Midbrain (tissue), 1 donor: ENCODE measurements around the gene SERPINA4.
"Not testable (repeated sequence)": the region's sequence is repeated elsewhere in the genome, so short reads cannot be mapped to it uniquely, and the experiment has no call there.

Source experiments
- DNase-seq: peaks from one replicate; lab custom pipeline; 2025; lab: John Stamatoyannopoulos, UW

The SERPINA4 gene

GRCh38 chr14:94569381-94570001, 8.2 kb downstream of the SERPINA4 start:
- DNase-seq: no peak

GRCh38 chr14:94570002-94570400, 8.8 kb downstream of the SERPINA4 start:
- DNase-seq: no peak

DNA sequence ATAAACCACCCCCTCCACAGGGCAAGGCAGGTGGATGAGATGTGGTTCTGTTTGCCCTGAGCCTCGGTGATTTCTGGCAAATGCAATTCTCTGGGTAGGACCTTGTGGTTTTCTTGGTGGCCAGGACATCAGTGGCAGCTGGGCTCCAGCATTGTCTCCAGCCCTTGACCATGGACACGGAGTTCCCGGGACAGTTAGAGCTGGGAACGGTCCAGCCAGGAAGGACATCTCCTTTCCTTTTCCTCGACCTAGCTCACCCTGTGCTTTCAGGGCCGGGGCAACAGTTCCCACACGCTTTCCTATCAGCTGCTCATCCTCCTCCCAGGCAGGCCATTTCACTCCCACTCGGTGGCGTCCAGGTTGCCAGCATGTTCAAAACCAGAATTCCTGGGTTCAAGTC, 9.2 kb downstream of the SERPINA4 start:
- no peak for DNase-seq

- no peak for DNase-seq
Observed at GRCh38 chr14:94571395-94571794, 10.2 kb downstream of the SERPINA4 start.

- peak; percentile 17 for DNase-seq
Observed at GRCh38 chr14:94571950-94572349, 10.7 kb downstream of the SERPINA4 start.

- no peak for DNase-seq
Observed at GRCh38 chr14:94572637-94573303, 11.5 kb downstream of the SERPINA4 start.

- DNase-seq: no peak
Observed at GRCh38 chr14:94573475-94574277, 12.4 kb downstream of the SERPINA4 start.

DNA sequence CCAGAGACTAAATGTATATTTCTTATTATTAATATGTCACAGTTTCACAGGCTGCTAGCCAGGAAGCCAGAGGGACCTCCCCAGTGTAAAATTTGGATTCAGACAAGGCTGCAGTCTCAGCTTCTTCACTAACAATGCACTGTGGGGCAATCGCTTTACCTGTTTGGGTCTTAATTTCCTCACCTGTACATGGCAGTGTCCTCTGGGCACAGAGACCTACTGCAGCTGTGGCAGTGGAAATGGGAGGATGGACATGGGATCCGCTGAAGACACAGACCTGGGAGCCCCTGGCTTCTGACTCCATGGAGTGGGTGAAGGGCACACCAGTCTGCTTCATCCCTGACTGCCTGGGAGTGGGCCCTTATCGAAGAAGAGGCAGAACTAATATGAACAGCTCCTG, 13.1 kb downstream of the SERPINA4 start:
- DNase-seq: no peak

GRCh38 chr14:94575730-94576585, 14.7 kb downstream of the SERPINA4 start:
- DNase-seq: no peak

GRCh38 chr14:94577472-94577871, 16.2 kb downstream of the SERPINA4 start:
- not testable (repeated sequence) for DNase-seq

DNA sequence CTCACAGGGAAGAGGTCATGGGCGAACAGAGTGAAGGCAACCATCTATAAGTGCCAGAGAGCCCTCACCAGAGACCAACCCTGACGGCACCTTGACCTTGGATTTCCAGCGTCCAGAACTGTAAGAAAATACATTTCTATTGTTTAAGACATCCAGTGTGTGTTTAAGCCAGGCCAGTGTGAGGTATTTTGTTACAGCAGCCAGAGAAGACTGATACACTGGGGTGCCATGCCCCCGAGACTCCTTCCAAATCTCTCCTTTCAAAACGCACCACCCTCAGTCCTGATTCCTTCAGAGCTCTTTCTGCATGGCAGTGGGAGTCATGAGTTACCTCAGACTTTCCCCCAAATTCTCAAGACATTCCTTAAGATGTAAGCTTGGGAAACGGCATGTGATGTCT, 17.5 kb downstream of the SERPINA4 start:
- DNase-seq: no peak

DNA sequence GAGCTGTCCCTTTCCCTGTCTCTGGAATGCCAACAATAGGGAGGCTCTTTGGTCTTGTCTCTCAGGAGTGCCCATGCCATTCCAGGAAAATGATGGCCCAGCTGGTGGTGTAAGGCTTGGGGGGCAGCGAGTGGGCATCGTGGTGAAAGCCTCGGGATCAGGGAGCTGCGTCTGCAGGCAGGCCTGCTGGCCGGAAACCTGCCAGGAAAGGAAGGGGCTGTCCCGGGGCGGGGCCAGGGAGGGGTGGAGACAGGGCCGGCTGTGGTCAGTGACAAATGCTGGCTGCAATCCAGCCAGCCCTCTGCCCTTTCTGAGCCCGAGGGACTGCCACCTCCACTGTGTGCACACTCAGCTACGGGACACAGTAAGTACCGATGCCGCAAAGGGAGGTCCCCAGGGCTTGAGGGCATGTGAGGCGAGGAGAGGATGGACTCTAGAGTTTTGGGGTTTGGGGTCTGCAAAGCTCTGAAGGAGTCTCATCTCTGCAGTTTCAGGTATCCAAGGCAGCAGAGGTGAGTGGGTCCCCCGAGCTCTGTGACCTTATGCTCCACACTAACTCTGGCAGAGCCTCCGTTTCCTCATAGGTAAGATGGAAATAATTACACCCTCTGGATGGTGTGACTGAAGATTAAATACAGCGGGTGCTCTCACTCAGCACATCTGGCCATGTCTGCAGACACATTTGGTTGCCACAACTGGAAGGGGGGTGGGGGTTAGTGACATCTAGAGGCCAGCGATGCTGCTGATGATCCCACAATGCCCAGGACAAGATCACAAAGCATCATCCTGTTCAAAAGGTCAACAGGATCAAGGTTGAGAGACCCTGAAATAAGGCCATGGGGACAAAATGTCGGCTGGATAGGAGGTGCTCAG, 20.1 kb downstream of the SERPINA4 start, which contains the start of gene SERPINA5:
Gene SERPINA5 (plus strand): TSS at position 300 of the 873 bp plus-strand sequence. CDS start 5,937 bp downstream, outside the sequence.
- no peak for DNase-seq

- no peak for DNase-seq
Observed at GRCh38 chr14:94582199-94582750, 21.0 kb downstream of the SERPINA4 start.

DNA sequence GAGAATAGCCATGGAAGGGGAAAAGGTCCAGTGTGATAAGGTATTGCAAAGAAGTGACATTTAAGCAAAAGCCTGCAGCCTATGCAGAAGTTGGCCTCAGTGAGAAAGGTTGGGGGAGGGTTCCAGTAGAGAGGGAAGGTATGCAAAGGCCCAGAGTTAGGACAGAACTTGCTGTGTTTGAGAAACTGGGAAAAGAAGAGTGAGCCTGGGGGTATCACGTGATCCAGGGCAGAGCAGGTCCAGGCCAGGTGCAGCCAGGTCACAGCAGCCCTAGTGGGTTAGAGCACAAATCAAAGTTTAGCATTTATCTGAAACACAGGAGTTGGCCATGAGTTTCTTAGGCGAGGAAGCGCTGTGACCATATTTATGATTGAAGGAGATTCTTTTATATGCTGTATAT, 21.6 kb downstream of the SERPINA4 start:
- DNase-seq: no peak

DNA sequence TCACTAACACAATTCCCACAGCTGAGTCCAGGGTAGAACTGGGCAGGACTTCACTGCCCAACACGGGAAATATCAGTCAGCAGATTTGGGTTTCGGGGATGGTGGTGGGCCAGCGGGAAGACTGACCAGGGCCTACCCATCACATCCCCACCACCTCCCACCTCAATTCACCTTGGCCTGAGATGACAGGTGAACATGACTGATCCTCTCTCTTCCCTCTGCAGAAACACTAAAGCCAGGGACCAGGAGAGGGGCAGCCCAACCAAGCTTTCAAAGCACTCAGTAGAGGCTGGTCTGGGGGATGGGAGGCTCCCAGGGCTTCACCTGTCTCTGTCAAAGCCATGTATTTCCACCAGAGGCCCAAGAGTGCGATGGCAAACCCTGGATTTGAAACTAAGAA, 22.3 kb downstream of the SERPINA4 start:
- DNase-seq: no peak

- no peak for DNase-seq
Observed at GRCh38 chr14:94584591-94585280, 23.5 kb downstream of the SERPINA4 start.

DNA sequence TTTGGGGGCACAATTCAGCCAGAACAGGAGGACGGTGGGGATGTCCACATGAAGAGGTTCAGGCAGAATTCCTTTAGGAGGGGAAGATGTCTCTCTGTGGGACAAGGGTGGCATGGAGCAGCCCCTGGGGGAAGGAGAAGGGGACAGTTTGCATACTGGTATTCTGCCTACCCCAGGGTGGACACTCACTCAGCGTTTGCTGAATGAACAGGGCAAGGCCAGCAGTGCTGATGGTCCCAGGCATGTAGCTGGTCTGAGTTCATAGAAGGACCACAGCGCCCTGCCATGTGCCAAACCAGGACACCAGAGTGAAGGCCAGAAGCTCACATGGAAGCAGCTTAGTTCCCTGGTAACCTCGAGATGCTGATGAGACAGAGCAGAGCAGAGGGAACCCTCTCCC, 25.4 kb downstream of the SERPINA4 start:
- no peak for DNase-seq

DNA sequence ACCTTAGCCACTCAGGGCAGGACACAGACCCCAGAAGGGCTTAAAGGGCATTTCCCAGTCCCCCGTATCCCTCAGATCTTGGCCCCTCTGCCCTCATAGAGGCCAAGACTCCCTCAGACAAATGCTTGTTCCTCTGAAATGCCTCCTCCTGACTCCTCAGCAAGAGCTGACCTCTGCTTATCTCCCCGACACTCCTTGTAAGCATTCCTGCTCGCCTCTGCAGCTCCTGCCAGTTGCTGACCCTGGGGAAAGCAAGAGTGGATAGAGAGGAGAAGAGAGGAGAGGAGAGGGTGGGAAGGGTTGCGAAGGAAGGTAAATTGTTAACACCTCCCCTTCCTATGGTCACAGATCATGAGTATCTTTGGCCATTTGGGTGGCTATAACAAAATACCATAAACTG, 27.1 kb downstream of the SERPINA4 start:
- DNase-seq: no peak

DNA sequence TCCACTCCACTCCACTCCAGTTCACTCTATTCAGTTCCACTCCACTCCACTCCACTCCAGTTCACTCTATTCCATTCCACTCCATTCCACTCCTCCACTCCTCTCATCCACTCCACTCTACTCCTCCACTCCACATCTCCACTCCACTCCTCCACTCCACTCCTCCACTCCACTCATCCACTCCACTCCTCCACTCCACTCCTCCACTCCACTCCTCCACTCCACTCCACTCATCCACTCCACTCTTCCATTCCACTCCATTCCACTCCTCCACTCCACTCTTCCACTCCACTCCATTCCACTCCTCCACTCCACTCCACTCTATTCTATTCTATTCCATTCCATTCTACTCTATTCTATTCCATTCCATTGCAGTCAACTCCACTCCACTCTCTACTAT, 29.8 kb downstream of the SERPINA4 start:
- no peak for DNase-seq

- no peak for DNase-seq
Observed at GRCh38 chr14:94591871-94592270, 30.6 kb downstream of the SERPINA4 start.
